ENCODE data around the gene IL16. TPM values are rescaled to one million over a fixed set of nuclear protein-coding genes. Genes with fewer than 3 reads are reported as not detected.
"Not testable (repeated sequence)": the region's sequence is repeated elsewhere in the genome, so short reads cannot be mapped to it uniquely, and the experiment has no call there.

The IL16 gene
- total RNA-seq, 1 donor from 2014 or later = 0.62 TPM

DNA sequence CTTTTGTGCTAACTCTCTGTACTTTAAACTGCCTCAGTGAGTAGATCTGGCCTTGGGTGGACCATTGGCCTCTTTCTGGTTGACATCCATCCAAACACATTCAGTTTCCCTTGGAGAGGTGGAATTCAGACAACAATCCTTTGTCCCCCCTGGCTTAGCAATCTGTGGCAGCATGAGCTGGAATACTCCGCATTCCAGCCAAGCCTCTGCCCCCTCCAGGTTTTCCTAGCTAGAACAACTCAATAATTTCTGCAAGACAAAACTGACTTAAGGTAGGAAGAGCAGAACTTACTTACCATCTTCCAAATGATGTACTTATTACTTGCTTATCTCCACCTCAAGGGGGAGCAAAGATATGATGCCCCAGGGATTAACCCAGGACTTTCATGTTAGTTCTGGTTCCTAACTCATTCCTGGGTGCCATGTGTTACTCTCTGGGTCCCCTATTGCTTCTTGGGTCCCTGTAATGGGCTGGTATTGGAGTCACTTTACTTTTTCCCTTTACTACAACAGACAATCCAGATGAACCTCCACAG lies 21.8 kb upstream of the IL16 start:
- no peak for DNase-seq

GRCh38 chr15:81175496-81175895 lies 21.2 kb upstream of the IL16 start:
- no peak for DNase-seq

DNA sequence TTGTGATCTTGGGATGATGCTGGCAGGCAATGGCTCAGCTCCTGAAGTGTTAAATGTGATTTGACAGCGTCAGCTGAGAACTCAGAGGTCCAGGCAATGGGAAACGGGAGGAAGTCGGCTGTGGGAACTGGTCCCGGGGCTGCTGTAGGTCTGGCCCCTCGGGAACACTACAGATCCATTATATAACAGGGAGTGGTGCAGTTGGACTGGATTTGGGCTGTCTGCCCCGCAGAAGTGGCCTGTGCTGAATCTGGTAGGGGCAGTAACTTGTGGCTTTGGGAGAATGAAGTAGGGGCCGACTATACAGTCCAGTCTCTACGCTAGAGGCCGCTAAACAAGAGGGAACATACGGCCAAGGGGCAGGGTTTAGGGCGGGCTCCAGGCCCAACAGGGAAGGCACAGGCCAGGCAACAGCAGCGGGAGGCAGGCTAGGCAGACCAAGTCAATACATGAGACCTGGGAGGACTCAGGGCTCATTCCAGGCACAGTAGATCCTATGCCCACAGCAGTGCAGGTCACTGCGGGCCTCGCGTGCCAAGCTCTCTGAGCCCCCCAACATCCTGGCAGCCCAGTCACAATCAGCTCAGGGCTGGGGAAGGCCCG lies 20.3 kb upstream of the IL16 start:
- DNase-seq = no peak

- DNase-seq = no peak
Observed at GRCh38 chr15:81178365-81178764, 18.3 kb upstream of the IL16 start.

- DNase-seq = no peak
Observed at GRCh38 chr15:81181220-81181619, 15.5 kb upstream of the IL16 start.

GRCh38 chr15:81182031-81182755 lies 14.5 kb upstream of the IL16 start:
- no peak for DNase-seq

DNA sequence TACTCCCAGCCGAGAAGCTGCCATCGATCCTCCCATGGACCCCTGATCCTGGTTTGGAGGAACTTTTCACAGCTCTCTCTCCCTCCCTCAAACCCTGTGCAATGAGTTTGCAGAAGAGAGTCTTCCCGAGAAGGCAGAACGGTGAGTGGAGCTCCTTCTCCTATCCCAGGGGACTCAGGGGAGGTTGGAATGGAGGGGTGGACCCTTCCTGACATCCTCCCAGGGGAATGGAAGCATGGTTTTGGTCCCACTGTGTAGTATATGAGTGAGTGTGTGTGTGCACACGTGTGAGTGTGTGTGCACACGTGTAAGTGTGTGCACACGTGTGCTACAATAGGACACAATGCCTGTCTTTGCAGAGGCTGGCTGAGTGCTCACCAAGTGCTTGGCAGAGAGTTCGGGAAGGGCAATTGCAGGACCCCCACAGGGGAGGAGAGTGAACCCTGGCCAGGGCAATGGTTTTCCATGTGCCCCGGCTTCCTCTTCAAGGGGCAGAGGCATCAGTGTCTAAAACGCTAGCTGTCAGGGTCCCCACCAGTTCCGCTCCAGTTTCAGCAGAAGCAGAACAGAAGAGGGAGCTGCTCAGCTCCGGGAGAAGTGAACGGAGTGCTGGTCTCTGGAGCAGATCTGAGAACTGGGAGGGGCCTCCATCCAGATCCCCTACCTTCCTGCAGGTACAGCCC lies 13.8 kb upstream of the IL16 start:
- no peak for DNase-seq

DNA sequence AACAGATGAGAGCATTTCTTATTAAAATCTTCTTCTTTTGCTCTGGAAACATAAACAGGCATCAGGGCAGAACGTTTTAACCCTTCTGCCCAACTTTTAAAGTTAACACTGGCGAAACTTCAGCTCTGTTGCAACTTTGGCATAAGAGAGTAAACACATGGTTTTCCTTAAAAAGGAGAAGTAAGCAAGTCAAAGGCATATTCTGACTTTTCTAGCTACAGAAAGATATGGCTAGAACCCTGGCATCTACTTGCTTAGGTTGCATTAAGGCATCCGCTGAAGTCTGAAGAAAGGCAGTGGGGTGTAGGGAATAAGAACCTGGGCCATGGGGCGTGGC lies 13.3 kb upstream of the IL16 start:
- DNase-seq = no peak

GRCh38 chr15:81184188-81184587 lies 12.5 kb upstream of the IL16 start:
- DNase-seq = no peak

DNA sequence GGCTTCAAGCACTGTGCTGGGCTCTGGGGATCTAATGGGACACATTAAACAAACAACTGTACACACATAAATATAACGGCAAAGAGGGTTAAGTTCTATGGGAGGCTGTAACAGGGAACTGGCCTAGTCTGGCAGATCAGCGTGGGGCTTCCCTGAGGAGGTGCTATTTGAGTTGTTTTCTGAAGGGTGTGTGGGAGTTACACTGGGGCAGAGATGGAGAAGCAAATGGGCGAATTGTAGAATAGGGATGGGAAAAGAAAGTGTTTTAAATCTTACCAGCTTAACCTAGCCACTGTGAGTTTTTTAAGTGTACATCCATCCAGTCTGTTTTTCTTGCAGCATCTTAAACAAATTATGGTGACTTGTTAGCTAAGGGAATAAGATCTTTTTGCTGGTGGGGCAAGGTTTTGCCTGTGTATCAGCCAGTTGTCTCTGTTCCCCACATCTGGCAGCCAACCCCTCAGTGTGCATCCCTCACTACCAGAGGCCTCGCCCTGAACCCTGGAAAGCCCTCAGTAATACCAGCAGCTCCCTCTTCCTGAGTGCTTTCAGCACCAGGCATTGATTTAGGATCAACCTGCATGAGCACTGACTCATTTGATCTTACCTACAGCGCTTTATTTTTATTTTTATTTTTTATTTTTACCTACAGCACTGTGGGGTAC lies 10.9 kb upstream of the IL16 start:
- DNase-seq = no peak

DNA sequence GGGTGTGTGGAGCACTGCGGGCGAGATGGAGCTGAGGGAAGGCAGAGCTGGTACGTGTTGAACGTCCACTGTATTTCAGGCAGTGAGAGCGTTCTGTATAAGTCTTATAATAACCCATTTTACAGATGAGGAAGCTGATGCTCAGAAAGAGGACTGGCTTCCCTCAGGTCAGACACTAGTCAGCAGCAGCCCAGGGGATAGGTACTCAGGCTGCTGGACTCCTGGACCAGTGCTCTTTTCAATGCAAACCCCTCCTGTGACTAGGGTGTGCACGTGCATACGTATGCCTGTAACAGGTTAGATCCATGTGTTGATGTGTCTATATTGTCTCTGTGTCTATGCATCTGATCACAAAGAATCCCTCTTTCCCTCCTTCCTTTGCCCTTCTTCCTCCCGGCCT lies 8.3 kb upstream of the IL16 start:
- no peak for DNase-seq

- DNase-seq = no peak
Observed at GRCh38 chr15:81189583-81190283, 6.9 kb upstream of the IL16 start.

- DNase-seq = no peak
Observed at GRCh38 chr15:81190922-81191507, 5.7 kb upstream of the IL16 start.

GRCh38 chr15:81191701-81192100 lies 5.0 kb upstream of the IL16 start:
- no peak for DNase-seq

DNA sequence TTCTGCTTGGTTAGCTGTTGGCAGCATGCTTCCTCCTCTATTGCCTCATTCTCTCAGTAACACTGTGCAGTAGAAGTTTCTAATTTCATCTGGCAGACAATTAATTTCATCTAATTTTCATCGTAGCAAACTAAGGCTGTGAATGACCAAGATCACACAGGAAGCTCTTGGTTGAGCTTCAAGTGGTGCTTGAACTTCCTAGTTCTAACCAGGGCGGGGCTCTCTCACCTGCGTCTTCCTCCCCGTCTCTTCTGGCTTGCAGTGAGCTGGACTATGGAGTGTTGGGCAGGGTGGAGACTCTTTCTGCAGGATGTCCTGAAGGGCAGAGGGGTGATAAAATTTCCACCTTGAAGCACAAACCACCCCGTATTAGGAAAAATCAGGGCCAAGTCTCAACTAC lies 2.0 kb upstream of the IL16 start:
- no peak for DNase-seq

DNA sequence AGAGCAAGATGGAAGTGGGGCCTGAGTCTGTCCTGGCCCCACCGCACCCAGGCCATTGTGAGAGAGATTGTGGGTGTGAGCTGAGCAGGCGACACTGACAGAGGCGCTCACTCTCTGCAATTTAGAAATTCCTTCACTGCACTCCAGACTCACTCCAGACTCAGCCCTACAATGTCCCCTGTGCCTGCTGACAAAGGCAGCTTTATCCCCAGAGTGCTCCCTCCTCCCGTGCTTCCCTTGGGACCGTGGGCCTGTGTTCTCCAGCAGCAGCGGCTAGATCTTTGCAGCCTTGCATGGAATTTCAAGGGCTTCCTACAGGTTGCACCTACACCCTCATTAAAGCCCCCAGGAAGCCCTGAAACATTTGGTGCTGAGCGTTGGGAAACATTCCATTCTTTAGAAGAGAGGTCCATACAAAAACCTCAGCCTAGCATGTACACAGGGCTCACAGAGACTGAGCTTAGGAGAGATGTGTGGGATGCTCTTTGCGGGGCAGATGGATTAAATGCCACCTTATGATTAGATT lies 1.3 kb upstream of the IL16 start:
- no peak for DNase-seq

GRCh38 chr15:81197255-81197630 lies 564 bp downstream of the IL16 start:
- DNase-seq = no peak

GRCh38 chr15:81197688-81198281 lies 1.1 kb downstream of the IL16 start:
- no peak for DNase-seq

GRCh38 chr15:81199031-81199779 lies 2.5 kb downstream of the IL16 start:
- no peak for DNase-seq

GRCh38 chr15:81206018-81206417 lies 9.3 kb downstream of the IL16 start:
- no peak for DNase-seq

GRCh38 chr15:81207987-81208386 lies 11.3 kb downstream of the IL16 start:
- DNase-seq = not testable (repeated sequence)
